Measurements from ENCODE around the gene RNF208.
A peak's percentile ranks its signal among the peaks of the same experiment; 100 is the strongest.

Gene RNF208

GRCh38 chr9:137189297-137190295 is 32.4 kb downstream of the RNF208 start:
- DNase-seq = no peak

DNA sequence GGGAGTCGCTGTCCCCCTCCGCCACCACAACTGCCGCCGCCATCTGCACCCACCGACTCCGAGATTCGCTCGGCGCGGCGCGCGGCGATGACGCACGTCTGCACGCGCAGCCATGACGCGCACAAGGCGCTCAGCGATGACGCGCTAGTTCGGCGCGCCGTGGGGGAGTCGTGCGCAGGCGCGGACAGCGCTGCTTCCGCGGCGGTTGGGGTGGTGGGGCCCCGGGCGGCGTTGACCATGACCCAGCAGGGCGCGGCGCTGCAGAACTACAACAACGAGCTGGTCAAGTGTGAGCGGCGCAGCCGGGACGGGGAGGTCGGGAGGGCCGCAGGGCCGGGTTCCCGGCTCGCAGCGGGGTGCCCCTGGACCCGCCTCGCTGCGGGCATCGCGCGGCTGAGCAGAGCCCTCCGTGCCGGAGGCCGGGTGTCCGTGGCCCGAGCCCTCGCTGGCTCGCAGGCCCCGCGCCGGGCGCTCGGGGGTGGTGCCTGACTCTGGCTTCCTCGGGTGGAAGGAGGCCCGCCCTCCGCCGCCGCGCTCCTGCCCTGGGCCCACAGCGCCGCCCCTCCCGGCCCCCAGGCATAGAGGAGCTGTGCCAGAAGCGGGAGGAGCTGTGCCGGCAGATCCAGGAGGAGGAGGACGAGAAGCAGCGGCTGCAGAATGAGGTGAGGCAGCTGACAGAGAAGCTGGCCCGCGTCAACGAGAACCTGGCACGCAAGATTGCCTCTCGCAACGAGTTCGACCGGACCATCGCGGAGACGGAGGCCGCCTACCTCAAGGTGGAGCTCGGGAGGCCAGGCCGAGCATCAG is 33.3 kb downstream of the RNF208 start, which contains the start of the genes ANAPC2 and SSNA1:
Gene ANAPC2, minus strand, starts transcription at position 71 of the 807 bp plus-strand sequence. Its CDS starts 28 bp downstream, at position 43.
Gene SSNA1, plus strand, starts transcription at position 187 of the 807 bp plus-strand sequence. Its CDS starts 51 bp downstream, at position 238.
- peak; percentile 44 for DNase-seq

GRCh38 chr9:137188086-137188489 is 34.0 kb downstream of the RNF208 start:
- no peak for DNase-seq

- DNase-seq = no peak
Measured at GRCh38 chr9:137187386-137187785, 34.7 kb downstream of the RNF208 start.

GRCh38 chr9:137186385-137186784 is 35.7 kb downstream of the RNF208 start:
- no peak for DNase-seq

- no peak for DNase-seq
Measured at GRCh38 chr9:137185921-137186320, 36.1 kb downstream of the RNF208 start.

- no peak for DNase-seq
Measured at GRCh38 chr9:137184881-137185660, 37.0 kb downstream of the RNF208 start.

DNA sequence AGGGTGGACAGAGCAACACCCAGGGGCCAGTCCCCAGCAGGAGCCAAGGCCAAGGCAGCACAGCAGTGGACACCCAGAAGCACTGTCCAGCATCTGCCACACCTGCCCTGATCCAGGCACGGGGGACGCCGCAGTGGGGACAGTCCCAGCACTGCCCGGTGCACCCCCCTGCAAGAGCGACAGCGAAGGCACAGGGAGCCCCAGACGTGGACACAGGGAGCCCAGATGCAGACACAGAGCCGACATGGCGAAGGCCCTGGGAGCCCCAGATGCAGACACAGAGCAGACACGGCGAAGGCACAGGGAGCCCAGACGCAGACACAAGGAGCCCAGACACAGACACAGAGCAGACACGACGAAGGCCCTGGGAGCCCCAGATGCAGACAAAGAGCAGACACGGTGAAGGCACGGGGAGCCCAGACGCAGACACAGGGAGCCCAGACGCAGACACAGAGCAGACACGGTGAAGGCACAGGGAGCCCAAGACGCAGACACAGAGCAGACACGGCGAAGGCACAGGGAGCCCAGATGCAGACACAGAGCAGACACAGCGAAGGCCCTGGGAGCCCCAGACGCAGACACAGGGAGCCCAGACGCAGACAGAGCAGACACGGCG is 38.0 kb downstream of the RNF208 start:
- DNase-seq = no peak

DNA sequence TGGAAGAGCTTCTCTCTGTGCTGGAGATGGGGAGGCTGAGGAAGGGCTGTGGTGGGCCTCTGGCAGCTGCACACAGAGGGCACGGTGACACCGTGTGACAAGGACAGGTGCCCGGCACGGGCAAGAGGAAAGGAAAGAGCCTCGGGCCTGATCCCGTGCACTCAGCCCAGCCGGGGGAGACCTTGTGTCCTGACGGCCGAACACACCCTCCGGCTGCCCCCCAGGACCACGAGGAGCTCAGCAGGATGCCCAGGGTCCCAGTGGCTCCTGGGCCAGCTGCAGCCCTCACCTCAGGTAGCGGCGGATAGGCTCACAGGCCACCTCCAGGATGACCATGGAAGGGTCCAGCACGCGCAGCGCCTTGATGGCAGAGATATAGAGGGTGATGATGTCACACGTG is 39.2 kb downstream of the RNF208 start:
- no peak for DNase-seq

DNA sequence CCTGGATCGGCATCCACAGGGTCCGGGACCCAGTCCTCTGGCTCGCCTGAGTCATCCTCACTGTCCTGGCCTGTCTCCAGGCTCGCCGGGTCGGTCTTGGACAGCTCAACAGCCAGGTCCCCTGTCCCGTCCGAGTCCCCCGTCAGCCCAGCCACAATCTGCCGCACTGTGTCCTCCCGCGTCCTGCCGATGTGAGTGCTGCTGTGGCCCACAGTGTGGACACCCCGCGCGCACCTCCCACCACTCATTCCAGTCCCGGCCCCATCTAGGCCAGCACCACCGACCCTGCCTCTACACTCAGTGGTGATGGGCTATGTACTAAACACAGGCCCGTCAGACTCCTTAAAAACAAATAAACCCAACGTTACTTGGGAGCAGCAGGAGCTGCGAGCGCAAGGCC is 40.4 kb downstream of the RNF208 start:
- DNase-seq = no peak

GRCh38 chr9:137180491-137180890 is 41.5 kb downstream of the RNF208 start:
- no peak for DNase-seq

DNA sequence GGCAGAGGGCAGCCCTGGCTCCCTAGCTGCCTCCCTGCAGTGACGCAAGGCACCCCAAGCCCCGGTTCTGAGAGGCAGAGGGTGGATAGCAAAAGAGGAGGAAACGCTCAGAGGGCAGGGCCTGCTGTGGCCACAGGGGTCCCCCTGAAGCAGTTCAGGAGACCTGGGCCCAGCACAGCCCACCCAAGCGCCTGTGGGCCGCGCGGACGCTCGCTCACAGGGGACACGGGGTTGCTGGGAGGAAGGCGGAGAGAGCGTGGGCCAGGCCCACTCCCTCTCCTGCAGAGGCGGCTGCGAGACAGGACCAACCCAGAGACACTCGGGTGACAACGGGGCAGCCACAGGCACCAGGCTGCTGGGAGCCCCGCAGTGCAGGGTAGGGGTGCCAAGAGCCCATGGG is 42.3 kb downstream of the RNF208 start:
- DNase-seq = no peak

DNA sequence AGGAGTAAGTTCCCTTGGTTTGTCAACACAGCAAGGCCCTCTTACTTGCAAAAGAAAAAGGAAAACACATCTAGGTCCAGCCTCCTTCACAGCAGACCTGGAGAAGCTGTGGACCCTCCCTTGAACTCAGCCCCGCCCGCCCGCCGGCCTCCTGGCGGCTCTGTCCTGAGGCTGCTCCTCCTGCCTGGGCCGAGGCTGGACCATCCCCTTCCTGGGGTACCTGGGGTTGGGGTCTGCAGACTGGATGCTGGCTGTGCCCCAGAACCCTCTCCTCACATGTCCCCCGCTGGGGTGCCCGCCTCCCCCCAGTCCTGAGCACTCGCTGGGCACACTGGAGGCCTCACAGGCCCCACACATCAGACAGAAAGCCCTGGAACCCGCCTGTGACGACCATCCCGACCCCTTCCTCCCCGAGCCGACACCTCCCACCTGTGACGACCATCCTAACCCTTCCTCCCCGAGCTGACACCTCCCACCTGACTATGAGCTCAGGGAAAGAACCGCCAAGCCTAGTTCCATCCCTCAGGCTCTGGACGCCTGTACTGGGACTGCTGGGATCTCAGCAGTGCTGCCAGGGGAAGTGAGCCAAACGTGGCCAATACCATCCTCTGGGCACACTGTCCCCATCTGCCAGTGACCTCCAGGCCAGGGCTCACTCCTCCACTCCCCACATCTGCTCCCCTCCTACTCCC is 43.0 kb downstream of the RNF208 start:
- no peak for DNase-seq

GRCh38 chr9:137178201-137178938 is 43.7 kb downstream of the RNF208 start:
- no peak for DNase-seq

GRCh38 chr9:137176302-137177182 is 45.5 kb downstream of the RNF208 start:
- DNase-seq = no peak

DNA sequence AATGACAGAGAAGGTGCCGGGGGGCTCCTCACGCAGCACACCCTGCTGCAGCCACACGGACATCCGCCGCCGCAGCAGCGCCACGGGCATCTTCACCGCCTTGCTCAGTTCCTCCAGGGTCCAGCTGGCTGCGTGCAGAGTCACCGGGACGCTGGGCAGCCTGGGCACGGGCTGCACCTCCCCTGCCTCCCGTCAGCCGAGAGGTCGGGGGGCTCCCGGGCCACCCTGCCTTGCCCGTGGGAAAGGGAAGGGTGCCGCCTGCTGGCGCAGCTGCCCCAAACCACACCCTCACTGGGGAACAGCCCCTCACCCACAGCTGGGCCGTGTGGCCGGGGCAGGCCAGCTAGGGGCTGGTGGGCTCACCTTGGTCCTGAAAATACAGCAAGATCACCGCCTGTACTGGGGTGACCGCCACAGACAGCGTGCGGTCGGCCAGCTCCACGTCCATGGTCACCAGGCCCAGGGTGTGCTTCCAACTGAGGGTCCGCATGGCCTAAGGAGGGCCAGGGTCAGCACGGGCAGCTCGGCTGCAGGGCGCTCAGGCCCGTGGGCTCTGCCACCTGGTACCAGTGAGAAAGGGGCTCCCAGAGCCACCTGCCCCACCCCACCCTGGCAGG is 46.6 kb downstream of the RNF208 start:
- DNase-seq = no peak

DNA sequence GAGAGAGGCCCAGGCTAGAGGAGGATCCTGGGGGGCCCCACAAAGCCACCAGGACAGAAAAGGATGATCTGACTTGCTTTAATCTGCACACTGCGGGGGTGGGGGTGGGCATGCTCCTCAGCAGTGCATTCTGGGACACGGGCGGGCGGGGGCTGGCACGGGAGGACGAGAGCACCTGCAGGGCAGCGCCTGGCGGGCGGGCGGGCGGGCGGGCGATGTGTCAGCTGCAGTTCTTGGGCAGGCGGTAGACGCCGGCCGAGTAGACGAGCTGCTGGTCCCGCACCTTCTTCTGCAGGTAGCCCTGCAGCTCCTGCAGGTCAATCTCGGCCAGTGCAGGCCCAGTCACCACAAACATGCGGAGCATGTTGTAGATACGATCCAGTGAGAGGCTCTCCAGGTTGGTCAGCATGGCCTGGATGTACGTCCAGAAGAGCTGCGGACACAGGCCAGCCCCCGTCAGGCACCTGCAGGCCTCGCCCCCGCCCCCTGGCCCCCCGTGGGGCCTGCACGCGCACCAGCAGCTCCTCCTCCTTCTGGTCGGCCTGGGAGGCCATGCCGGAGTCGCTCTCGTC is 47.2 kb downstream of the RNF208 start:
- no peak for DNase-seq

- no peak for DNase-seq
Measured at GRCh38 chr9:137173796-137174664, 48.0 kb downstream of the RNF208 start.

Measured in NCI-H1694 (cell line).